NCI-H1092 treated with DMSO at 0.1 percent for 48 hours (cell line): ENCODE results near the gene CNTNAP2.

Experiments used
- DNase-seq: peaks from one replicate; lab custom pipeline; 2025; lab: John Stamatoyannopoulos, UW

CNTNAP2 gene

DNA sequence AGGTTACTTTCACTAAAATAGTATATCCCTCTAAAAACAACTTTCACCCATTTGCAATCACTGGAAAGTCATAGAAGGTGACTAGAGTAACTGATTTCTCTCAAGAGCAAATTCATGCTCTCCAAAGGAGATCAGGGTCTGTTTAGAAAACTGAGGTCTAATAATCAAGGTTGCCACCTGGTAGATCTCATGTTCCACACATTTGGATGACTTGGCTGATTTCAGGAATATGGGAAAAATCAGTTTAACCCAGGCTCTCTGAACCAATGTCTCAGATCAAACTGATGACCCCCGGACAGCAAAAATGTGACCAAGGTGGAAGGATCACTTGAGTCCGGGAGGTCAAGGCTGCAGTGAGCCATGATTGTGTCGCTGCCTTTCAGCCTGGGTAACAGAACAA, 1911.6 kb downstream of the CNTNAP2 start:
- DNase-seq = no peak

DNA sequence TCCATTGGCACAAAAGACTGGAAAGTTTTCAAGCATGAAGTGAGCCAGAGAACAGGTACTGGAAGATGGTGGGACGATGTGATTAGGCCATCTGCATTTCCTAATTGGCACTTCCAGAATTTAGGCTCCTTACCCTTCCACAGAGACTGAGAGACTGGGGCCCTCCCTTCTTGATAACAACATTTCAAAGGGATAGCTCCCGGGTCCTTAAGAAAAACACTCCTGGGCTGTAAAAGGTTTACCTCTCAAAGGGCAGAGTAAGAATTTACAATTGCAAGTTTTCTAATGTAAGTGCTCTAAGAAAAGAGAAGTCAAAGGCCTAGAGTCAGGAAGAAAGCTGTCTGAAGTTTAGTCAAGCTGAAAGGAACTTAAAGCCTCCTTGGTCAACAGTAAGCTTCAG, 1914.4 kb downstream of the CNTNAP2 start:
- no peak for DNase-seq

DNA sequence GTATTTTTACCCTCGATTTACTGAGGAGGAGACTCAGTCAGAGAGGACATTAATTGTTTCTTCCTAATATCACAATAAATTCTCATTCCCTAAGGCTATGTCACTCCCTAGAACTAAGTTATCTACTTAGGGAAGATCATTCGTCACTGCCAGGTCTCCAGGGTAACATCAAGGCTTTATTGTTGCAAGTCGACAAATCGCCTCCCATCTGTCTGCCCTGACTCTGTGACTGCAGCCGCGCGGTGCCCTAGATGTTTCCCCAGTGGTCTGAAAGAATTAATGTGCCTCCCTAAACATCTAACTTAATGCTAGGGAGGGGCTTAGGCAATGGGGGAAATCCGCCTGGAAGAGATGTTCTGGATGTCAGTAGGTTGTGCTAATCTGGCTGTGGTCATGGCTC, 1915.2 kb downstream of the CNTNAP2 start:
- no peak for DNase-seq

DNA sequence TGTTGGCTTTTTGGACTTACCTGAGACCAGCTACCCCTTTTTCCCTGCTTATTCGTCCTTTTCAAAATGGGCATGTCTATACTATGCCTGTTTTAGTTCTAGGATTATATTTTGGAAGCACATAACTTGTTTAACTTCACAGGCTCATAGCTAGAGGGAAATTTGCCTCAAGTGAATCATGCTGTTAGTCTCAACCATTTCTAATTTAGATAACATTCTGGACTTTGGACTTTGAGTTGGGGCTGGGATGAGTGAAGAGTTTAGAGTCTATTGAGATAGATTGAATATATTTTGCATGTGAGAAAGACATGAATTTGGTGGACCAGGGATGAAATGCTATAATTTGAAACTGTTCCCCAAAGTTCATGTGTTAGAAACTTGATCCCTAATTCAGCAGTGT, 1919.3 kb downstream of the CNTNAP2 start:
- no peak for DNase-seq

DNA sequence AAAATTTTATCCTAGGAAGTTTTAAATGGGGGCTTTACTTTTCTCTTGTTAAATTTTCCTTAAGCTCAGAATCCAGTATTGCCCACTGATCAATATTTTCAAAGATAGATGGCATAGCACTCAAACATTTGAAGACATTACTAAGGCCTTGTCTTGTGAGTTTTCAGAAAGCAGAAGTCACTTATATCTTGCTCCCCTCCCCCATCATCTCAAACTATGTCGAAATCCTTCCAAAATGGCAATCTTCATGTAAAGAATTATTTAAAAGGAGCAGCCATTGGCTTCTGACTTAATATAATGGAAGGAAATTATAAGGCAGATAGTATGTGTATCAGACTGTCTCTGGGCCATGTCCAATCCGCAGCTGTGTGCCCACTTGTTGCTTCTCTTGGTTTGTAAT, 1920.4 kb downstream of the CNTNAP2 start:
- DNase-seq = no peak

DNA sequence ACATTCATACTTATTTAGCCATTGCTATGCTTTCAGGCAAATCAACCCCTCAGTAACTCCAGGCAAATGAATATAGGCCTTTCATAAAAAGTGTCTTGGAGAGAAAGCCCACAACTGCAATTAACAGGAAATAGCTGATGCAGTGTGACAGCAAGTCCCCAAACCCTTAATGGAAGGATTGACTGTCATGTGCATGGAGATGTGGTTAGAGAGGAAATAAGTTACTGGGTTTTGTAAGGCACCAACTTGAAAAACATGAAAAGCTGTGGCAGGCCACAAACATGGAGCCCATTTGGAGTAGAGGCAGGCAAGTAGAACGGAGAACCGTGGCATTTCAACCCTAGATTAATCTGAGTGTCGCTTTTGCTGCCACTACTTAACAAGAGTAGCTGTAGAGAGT, 1924.6 kb downstream of the CNTNAP2 start:
- DNase-seq = no peak

DNA sequence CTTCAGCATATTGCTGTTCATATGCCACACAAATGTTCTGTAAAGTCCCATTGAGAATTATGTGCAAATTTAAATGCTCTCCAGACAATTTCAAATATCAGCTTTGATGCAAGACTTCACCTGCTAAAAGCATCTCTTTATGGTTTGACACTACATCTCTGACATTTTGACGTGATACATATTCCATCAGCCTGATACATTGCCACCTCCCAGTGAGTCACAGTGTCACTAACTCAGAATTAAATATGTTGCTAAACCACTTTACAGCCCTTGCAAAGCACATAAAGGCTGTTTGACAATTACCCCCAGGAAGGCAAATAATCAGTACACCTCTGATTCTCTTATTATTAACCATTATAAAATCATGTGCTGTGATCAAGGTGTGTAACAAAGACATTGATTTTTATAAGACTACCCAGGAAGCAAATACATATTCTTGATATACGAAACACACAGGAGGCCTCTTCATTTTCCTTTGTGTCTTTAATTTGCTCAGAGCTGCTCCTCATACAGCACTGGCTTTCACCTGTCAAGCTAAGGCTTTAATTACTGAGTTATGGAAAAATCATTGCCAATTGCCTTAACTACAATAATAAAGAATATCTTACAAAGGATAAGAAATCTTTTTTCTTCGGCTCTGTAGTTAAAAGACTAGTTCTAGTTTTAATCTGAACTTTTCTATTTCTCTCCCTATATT, 1926.5 kb downstream of the CNTNAP2 start:
- DNase-seq = peak; percentile 87

DNA sequence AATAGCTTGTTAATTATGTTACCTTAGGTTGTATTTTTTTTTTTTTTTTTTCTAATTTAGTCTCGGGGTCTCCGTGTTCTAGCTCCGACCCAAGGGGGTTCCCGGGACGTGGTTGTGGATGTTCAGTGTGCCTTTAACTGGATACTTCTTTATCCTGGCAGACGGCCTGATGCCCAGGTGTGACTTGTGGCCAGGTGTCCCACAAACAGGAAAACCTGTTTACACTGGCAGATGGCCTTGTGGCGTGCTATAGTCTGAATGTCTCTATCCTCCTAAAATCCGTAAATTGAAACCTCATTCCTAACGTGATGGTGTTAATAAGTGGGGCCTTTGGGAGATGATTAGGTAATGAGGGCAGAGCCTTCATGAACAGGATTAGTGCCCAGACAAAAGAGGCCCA, 1927.6 kb downstream of the CNTNAP2 start:
- DNase-seq = peak; percentile 92

DNA sequence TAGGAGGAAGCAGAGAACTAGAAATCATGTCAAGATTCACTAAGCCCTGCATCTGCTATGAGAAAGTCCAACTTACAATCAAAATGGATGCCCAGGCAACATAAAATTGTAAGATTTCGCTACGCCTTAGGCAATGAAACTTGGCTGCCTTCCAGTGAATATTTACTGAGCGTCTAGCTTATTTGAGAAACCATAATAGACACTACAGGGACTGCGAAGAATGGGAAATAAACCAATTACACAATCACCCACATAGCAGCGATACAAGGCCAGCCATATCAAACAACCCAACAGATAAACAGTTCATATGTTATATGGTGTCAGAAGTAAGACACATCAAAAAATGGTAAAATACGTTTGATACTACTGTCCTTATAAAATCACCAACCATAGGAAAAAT, 1928.9 kb downstream of the CNTNAP2 start:
- peak; percentile 88 for DNase-seq

DNA sequence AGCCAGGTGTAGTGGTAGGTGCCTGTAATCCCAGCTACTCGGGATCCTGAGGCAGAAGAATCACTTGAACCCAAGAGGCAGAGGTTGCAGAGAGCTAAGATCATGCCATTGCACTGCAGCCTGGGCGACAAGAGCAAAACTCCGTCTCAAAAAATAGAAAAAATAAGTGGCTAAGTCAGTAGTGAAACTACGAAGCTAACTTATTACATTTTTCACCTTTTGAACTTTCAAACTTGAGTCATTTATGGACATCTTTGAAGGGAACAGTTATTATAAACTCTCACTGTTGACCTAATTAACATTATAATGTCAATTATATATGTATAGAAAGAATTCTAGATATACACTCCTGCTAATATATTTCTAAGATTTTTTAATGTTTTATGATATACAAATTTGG, 1932.5 kb downstream of the CNTNAP2 start:
- DNase-seq = no peak

DNA sequence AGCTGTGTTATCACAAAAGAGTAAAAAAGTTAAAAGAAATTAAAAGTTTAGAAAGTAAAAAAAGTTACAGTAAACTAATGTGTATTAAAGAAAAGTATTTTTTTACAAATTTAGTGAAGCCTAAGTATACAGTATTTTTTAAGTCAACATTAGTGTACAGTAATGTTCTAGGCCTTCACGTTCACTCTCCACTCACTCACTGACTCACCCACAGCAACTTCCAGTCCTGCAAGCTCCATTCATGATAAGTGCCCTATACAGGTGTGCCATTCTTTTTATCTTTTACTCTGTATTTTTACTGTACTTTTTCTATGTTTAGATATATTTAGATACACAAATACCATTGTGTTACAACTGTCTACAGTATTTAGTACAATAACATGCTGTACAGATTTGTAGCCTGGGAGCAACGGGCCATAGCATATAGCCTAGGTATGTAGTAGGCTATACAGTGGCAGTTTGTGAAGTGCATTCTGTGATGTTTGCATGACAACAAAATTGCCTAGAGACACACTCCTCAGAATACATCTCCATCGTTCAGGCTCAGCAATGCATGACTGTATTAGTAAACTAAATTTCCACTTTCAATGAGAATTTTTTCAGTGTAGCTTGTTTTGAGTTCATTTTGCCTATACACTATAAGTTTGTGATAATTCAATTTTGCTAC, 1934.0 kb downstream of the CNTNAP2 start:
- DNase-seq = peak; percentile 55

DNA sequence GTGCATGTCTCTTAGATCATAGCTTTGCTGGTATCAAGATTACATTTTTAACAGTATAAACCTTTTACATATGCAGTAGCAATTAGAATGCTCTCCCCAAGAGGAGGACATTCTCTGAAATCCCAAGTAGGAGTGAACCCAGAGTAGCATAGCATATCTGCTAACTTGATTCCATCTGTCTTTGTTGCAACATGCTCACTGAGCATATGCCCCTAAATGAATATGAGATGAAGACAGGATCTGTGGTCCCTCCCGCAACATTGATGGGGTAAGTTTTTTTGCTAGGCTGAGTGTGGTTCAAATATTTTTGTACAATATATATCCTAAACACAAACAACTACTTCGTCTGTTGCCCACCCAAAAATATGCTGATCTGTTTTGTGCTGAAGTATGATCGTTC, 1939.8 kb downstream of the CNTNAP2 start:
- no peak for DNase-seq

DNA sequence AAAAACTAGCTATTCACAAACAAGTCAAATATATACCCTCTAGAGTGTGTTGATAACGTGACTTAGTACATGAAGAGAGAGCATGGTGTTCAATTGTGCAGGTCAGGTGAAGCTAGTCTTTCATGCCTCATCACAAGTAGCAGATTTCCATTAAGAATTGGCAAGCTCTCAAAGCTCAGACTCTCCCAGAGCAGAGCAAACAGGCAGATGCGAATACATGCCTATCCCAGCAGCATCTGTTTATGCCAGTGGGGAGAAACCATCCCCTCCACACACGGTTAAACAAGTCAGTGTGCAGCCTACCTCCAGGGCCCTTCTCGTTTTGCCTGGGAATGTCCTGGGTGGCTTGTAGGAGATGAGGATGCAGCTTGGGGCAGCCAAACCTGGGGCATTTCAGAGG, 1941.5 kb downstream of the CNTNAP2 start:
- peak; percentile 99 for DNase-seq

DNA sequence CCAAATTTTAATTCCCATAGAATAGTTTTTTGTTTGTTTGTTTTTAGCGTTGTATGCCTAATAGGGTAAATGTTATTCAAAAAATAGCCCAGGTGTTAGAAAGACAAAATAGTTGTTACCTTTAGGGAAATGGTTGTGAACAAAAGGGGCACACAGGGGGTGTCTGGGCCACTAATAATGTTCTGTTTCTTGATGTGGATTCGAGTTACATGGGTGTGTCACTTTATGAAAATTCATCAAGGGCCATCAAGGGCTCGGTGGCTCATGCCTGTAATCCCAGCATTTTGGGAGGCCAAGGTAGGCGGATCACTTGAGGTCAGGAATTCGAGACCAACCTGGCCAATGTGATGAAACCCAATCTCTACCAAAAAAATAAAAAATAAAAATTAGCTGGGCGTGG, 1942.2 kb downstream of the CNTNAP2 start:
- DNase-seq = no peak

DNA sequence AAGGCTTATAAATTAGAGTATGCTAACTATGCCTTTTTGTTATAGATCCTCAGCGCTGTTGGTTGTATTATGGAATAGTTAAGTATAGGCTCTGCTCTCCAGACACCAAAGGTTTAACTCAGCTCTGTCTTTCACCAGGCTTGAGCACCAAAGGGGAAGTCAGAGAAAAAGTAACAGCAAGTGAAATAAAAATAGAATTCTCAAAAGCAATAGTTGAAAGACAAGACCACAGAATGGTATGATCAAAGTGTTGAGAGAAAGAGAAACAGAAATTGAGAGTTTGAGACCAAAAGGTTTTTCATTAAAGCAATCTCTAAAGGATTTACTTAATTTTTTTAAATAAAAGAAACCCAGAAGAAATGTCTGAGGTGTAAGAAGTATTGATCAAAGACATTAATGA, 1944.1 kb downstream of the CNTNAP2 start:
- no peak for DNase-seq

DNA sequence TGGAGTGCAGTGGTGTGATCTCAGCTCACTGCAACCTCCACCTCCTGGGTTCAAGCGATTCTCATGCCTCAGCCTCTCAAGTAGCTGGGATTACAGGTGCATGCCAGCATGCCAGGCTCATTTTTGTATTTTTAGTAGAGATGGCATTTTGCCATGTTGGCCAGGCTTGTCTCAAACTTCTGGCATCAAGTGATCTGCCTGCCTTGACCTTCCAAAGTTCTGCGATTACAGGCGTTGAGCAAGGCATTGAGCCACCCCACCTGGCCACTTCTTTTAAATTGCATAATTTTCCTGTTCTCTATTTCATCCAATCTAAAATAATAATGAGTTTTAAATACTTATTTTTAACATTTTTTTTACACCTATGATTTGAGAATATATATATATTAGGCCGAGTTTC, 1961.5 kb downstream of the CNTNAP2 start:
- DNase-seq = peak; percentile 36

DNA sequence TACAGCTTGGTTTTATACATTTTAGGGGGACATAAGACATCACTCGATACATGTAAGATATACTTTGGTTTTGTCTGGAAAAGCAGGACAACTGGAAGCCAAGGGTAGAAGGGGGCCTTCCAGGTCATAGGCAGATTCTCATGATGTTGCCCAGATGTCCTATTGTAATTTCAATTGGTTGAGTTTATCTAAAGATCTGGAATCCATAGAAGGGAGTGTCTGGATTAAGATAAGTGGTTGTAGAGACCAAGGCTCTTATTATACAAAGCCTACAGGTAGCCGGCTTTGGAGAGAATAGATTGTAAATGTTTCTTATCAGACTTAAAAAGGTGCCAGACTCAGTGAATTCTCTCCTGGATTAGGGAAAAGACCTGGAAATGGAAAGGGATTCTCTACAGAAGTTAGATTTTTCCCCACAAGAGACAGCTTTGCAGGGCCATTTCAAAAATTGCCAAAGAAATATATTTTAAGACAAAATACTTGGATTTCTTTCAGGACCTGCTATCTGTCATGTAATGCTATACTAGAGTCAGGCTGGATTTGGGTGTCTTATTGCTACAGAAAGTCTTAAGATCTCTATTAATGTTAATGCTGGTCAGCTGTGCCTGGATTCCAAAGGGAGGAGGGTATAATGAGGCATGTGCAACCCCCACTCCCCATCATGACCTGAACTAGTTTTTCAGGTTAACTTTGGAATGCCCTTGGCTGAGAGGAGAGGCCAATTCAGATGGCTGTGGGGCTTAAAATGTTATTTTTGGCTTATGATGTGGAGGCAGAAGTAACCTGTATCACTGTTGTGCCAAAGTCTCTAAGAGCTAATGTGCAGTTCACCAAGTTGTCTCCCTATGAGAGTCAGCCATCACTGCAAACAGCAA, 1962.8 kb downstream of the CNTNAP2 start:
- DNase-seq = no peak

DNA sequence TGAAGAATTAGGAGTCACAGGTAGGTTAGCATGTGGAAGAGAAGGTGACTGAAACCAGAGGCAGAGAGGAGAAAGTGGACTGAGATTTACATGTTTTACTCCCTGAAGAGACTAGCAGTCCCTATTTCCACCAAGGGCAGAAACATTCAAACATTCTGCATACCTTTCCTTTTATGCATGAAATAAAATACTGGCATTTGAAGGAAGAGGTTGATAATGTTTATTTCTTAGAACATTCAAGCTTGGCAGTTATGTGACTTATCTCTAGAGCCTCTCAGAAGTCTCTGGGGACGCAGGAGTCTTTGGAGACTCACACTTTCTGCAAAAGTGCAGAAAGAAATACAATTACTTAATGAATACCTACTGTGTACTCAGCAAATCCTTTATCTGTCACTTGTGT, 1966.8 kb downstream of the CNTNAP2 start:
- no peak for DNase-seq

DNA sequence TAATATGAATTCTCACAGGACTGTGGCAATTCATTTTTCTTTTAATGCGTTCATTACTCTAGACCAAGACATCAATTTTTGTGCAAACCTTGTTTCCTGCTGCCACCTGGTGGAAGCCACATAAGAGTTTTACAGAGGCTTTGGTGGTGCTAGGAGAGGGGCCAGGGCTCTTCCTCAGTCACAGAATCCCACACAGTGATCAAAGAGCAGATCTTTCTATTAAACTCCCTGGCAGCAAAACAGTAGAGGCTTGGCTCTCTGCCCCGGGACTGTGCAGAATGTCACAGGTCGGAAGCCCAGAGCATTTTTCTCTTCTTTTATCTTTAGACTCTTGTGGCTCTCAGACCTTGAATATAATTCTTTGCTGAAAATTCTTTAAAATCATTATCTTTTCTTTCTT, 1967.5 kb downstream of the CNTNAP2 start:
- peak; percentile 89 for DNase-seq

DNA sequence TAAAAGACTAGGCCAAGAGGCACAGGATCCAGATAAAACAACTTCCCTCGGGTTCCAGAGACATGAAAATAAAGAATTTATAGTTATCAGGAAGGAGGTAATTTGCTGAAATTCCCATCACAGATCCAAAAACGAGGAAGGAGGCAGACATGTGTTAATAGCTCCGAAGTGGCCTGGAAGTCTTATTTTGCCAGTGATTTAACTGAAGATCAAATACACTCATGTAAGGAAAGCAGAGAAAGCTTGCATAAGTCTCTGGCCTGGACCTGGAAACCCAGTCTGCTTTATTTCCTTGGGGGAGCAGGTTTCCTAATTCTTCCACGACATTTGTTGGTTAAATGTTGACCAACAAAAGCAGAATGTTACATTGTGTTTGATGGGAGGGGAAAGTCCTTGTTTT, 1975.3 kb downstream of the CNTNAP2 start:
- no peak for DNase-seq

DNA sequence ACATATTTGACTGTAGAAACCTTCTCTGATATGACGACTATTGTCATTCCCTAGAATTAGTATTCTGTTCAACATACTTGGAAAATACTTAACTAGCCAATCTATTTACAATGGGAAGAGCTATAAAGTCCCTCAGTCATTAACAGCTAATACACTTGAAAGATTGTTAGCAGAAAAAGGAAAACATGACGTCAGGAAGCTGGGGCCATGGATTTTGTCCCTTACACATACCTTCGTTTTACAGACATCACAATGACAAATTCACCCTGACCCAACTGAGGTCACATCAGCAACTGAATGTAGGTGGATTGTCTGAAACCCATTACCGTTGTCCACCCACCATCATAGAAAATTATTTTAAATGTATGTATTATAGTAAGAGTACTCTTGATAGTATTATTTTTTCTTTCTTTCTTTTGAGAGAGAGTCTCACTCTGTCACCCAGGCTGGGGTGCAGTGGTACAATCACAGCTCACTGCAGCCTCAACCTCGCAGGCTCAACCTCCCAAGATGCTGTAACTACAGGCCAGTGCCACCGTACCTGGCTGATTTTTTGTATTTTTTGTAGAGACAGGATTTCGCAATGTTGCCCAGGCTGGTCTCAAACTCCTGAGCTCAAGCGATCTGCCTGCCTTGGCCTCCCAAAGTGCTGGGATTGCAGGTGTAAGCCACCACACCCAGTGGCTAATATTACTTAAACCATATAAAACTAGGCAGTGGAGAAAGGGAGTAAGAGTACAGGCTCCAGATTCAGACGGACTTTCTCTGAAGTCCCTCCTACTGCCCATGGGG, 1977.0 kb downstream of the CNTNAP2 start:
- DNase-seq = no peak

DNA sequence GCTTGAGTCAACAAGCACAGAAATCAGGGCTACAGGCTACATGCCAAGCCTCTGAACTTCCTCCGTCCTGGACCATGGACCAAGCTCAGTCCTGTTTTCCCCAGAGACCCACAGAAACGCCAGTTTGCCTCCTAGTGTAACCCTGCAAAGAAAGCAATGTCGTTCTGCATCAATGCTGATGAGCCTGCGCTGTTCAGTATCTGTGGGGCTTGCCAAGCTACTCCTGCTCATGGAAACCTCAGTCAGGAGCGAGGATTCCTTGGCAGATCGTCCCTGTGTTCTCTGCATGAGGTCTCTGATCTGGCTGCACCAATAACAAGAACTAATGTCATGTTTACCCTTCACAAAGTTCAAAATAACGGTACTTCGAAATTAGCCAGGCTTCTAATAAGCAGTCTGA, 1978.5 kb downstream of the CNTNAP2 start:
- peak; percentile 91 for DNase-seq
